GM18870 (cell line): ENCODE data around the gene SHROOM2.
"Not testable (repeated sequence)": the region's sequence is repeated elsewhere in the genome, so short reads cannot be mapped to it uniquely, and the experiment has no call there.

Source experiments
- ATAC-seq: cut with Tn5 transposase; IDR thresholded peaks from one replicate; pipeline ENCODE4 v1.9.1; 2021; ENCODE audit warnings: moderate library complexity; ENCODE audit not compliant: unreplicated experiment

SHROOM2 gene

DNA sequence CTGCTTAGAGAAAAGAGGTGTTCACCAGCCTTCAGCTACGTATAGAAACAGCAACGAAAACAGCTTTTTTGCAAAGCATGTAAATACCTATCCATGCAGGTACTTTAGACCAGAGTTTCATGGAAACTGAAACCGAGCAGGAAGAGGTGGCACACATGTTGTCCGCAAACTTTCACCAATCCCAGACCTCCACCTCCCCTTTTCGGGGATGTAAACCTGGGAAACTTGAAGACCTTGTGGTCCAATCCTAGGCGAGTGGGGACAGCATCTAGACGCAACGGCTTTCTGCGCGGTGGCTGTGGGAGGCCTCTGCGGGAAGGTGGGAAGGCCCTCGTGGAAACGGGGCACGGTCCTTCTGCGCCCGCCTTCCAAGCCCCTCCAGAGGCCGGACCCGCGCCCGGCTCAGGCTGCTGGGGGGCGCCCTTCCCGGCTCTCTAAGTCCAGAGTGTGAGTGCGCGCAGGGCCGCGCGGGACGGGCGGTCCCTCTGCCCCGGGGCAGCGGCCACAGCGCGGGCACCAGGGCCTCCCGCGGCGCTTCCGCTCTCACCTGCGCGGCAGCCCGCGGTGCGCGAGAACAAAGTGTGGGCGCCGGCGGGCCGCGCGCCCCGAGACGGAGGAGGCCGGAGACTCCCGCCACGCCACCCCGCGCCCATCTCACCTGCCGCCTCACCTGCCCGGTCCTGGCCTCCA is 830 bp upstream of the SHROOM2 start:
- no peak for ATAC-seq

- ATAC-seq = no peak
Measured at GRCh38 chrX:9786798-9787635, 788 bp downstream of the SHROOM2 start.

GRCh38 chrX:9788911-9789310 is 2.7 kb downstream of the SHROOM2 start:
- ATAC-seq = no peak

DNA sequence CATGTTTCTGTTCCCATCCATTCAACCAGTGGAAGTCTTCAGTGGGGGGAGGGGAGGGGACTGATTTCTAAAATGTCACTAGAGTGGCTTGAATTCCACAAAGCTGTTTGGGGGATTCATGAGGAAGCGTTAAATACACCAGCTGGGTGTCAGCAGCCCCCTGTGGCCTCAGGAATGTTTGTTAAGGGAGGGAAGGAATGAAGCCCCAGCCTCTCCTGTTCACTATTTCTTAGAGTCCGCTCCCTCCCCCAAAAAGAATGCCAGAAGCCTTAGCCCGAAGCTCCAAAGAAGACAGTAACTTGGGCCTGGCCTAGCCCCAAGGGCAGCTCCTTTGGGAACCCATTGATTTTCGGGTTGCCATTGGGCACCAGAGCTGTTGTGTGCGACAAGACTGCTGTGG is 3.3 kb downstream of the SHROOM2 start:
- no peak for ATAC-seq

DNA sequence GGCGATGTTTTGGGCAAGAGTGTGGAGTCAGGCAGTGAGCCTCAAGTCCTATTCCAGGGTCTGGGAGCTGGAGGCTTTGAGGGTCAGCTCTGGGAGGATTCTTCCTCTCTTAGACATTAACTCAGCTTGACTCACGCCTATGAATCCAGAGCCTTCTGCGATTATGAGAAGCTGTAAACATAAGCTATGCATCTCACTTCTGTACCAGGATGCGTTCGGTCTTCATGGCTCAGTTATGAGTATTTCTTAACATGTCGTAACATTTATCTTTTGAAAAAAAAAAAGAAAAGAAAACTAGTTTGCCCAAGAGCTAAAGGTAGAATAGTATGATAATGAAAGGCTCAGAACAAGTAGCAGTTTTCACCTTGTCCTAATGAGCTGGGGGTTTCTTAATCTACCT is 4.6 kb downstream of the SHROOM2 start:
- ATAC-seq = no peak

GRCh38 chrX:9794495-9794894 is 8.3 kb downstream of the SHROOM2 start:
- no peak for ATAC-seq

GRCh38 chrX:9797384-9798360 is 11.4 kb downstream of the SHROOM2 start:
- ATAC-seq = no peak

- no peak for ATAC-seq
Measured at GRCh38 chrX:9802737-9803136, 16.5 kb downstream of the SHROOM2 start.

- ATAC-seq = no peak
Measured at GRCh38 chrX:9804444-9804843, 18.2 kb downstream of the SHROOM2 start.

DNA sequence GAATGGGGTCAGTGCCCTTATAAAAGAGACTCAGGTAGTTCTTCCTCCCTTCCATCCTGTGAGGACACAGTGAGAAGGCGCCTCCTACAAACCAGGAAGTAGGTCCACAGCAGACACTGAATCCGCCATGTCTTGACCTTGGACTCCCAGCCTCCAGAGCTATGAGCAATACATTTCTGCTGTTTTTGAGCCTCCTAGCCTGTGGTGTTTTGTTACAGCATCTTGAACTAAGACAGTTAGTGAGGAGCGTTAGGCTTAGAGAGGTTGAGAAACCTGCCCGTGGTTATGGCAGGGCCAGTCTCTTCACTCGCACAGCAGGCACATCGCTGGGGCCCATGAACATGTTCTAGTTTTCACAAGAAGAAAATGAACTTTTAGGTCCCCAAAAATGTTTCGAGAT is 19.7 kb downstream of the SHROOM2 start:
- no peak for ATAC-seq

DNA sequence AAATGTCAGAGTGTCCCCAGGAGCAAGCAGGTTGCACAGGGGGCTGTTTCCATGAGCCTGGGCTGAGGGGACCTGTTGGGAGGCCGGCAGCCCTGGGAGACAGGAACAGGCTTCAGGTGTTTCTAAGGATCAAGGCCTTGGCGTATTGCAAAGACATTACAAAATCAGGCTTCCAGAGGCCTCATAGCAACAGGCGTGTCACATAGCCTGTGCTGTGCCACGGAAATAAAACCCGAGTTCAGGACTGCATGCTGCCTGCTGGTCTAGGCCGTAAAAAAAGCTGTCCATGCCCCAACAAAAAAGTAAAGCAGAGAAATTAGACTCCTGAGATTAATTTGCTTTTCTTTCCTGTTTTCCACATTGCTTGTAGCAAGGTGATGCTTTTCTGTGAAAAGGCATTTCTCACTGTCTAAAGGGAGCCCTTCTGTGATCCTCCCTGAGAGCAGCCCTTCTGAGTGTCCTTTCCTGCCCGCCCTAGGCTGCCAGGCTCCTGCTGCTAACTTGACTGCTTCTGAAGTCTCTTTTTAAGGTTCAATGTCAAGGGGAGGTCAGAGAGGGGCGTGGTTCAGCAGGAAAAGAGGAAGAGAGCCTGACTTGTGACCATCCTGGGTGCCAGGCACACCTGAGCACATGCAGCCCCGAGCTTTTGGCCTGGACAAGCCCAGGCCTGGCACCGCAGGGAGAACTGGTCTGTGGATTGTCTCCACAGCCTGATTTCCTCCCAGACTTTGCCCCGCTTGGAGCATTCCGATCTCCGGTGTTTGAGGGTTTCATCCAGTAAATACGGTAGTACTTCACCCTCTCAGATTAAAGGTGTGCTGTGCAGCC is 21.3 kb downstream of the SHROOM2 start:
- ATAC-seq = no peak

- not testable (repeated sequence) for ATAC-seq
Measured at GRCh38 chrX:9809876-9810275, 23.6 kb downstream of the SHROOM2 start.

GRCh38 chrX:9811086-9811485 is 24.9 kb downstream of the SHROOM2 start:
- not testable (repeated sequence) for ATAC-seq

- no peak for ATAC-seq
Measured at GRCh38 chrX:9816084-9816700, 30.0 kb downstream of the SHROOM2 start.

- ATAC-seq = no peak
Measured at GRCh38 chrX:9821572-9821971, 35.3 kb downstream of the SHROOM2 start.

GRCh38 chrX:9824554-9824953 is 38.3 kb downstream of the SHROOM2 start:
- ATAC-seq = no peak

- no peak for ATAC-seq
Measured at GRCh38 chrX:9825129-9825790, 39.0 kb downstream of the SHROOM2 start.

DNA sequence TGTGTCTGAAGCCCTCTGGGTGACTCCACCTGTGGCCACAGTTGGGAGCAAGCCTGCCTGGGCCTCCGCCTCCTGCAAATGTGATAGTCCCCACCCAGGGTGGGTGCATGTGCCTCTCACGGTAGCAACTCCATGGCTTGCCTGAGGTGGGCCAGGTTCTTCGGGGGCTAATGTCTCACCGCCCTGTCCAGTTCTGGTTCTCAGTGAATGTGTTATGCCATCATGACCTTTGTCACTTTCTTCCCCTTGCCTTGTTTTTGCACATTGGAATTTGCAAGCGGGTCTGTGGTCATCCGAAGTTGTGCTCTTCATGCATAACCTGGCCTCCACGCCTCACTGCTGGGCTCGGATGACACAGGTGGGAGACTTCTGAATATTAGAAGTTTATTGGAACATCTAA is 39.7 kb downstream of the SHROOM2 start:
- no peak for ATAC-seq
